ENCODE data around the gene SLC7A6.

- TF ChIP-seq CTCF (IDR thresholded peaks at IDR 0.05) = no peak
- TF ChIP-seq POLR2AphosphoS5 (IDR thresholded peaks at IDR 0.05) = no peak
Observed at GRCh38 chr16:68345958-68346635, 81.8 kb downstream of the SLC7A6 start.

All from stomach (tissue), 4 donors.